Ovary (tissue), 3 donors: ENCODE data around the gene PGAP6.

Experiments used
- CTCF ChIP-seq, 3 donors: fragments of 450-650 bp in 2 of 3; fragments of 200-600 bp in 1 of 3; IDR thresholded peaks; one replicate each; pipeline versions ENCODE4 v1.5.1 to v1.8.0; 2016 to 2022; ENCODE audit warnings: antibody characterized with exemption in 3 of 3, mild to moderate bottlenecking in 1 of 3
- EP300 ChIP-seq: sonication (generic); formaldehyde crosslinking; IDR thresholded peaks from one replicate; pipeline ENCODE4 v1.6.1; 2017; ENCODE audit warnings: antibody characterized with exemption
- donor health status: DM: no; HTN: no; CAD: no.

GRCh38 chr16:379183-379960 is 2.4 kb downstream of the PGAP6 start:
- TF ChIP-seq CTCF (IDR thresholded peaks at IDR 0.05), result no peak
- TF ChIP-seq EP300, result no peak
